ENCODE data around the gene FAM53A. TPM values are rescaled to one million over a fixed set of nuclear protein-coding genes. Genes with fewer than 3 reads are reported as not detected.

The FAM53A gene
- total RNA-seq, 1 experiment from 2014 or later: 3.1 TPM

DNA sequence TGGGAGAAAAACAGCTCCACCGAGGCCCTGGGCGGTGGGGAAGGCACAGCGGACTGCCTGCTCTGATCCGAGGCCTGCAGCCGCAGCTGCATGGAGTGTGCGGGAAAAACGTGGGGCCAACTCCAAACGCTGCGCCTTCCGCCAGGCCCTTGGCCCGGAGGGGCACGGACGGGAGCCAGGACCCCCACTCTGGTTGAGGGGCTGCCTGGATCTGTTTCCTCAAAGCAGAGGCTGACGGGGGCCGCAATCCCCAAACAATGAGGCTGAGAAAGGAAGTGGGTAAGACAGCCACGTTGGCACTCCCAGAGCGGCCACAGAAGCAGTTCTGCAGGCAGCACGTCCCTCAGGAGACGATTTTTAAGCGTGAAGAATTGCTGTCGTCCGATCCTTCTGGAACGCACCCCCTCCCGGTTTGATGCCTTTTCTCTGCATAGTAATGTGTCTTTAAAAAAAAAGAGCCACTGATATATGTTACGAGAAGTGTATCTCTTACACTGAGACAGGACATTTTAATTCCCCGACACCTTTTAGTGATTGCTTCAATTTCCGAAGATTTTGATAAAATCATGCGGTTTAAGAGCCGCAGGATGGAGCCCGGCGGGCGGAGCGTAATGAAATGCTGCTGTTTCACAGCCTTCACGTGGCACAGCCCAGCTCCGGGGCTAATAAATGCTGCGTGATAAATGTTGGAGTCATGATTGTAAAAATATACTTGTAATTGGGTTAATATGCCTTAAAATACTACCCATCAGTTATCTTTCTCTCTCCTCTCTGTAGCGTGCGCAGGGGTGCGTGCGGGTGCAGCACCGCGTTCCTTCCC, 85.7 kb downstream of the FAM53A start:
- H3K79me2 ChIP-seq (ENCODE audit: low read length): no peaks in the 10 kb centered on the region
- no peak overlapping the region for H3K4me2 ChIP-seq (ENCODE audit: low read length)
- no peak overlapping the region for H3K9ac ChIP-seq (ENCODE audit: low read length)
- H3F3A ChIP-seq (ENCODE audit: low read length, unreplicated experiment): no peaks in the 10 kb centered on the region
- no peaks in the 10 kb centered on the region for H3K36me3 ChIP-seq (ENCODE audit: low read depth, low read length)
- ChIA-PET POLR2A (ENCODE audit: unreplicated experiment) (no interaction called here), CTCF (no interaction called here)
- TF ChIP-seq EZH2phosphoT487 (IDR thresholded peaks at IDR 0.05; ENCODE audit: borderline replicate concordance, low read length): no peak
- TF ChIP-seq EZH2 (IDR thresholded peaks at IDR 0.05; ENCODE audit: low read length, unreplicated experiment): no peak
- TF ChIP-seq, protein P1, sequence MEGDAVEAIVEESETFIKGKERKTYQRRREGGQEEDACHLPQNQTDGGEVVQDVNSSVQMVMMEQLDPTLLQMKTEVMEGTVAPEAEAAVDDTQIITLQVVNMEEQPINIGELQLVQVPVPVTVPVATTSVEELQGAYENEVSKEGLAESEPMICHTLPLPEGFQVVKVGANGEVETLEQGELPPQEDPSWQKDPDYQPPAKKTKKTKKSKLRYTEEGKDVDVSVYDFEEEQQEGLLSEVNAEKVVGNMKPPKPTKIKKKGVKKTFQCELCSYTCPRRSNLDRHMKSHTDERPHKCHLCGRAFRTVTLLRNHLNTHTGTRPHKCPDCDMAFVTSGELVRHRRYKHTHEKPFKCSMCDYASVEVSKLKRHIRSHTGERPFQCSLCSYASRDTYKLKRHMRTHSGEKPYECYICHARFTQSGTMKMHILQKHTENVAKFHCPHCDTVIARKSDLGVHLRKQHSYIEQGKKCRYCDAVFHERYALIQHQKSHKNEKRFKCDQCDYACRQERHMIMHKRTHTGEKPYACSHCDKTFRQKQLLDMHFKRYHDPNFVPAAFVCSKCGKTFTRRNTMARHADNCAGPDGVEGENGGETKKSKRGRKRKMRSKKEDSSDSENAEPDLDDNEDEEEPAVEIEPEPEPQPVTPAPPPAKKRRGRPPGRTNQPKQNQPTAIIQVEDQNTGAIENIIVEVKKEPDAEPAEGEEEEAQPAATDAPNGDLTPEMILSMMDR (conservative IDR thresholded peaks at IDR 0.05; ENCODE audit: low read depth, low read length): no peak
- no peaks in the 10 kb centered on the region for H3K27me3 ChIP-seq (ENCODE audit: low read length)
- ATAC-seq (no peak), DNase-seq (no peak)
- no peak overlapping the region for H3K4me3 ChIP-seq (ENCODE audit: low read length)
- no TSS peak for BruUV-seq (replicated peaks)
- no peaks in the 10 kb centered on the region for H3K9me3 ChIP-seq (ENCODE audit: low read length)
- H4K20me1 ChIP-seq (ENCODE audit: low read length): no peaks in the 10 kb centered on the region
- H3K27ac ChIP-seq (ENCODE audit: low read length): no peak overlapping the region
- no peaks in the 10 kb centered on the region for H3K4me1 ChIP-seq (ENCODE audit: insufficient read depth, low read length)
- intact Hi-C loops (cut with micrococcal nuclease): no loop called here
- no peaks in the 10 kb centered on the region for H3K9me2 ChIP-seq (replicated peaks; ENCODE audit: low read length)
- H2AFZ ChIP-seq (ENCODE audit: low read length): no peak overlapping the region

DNA sequence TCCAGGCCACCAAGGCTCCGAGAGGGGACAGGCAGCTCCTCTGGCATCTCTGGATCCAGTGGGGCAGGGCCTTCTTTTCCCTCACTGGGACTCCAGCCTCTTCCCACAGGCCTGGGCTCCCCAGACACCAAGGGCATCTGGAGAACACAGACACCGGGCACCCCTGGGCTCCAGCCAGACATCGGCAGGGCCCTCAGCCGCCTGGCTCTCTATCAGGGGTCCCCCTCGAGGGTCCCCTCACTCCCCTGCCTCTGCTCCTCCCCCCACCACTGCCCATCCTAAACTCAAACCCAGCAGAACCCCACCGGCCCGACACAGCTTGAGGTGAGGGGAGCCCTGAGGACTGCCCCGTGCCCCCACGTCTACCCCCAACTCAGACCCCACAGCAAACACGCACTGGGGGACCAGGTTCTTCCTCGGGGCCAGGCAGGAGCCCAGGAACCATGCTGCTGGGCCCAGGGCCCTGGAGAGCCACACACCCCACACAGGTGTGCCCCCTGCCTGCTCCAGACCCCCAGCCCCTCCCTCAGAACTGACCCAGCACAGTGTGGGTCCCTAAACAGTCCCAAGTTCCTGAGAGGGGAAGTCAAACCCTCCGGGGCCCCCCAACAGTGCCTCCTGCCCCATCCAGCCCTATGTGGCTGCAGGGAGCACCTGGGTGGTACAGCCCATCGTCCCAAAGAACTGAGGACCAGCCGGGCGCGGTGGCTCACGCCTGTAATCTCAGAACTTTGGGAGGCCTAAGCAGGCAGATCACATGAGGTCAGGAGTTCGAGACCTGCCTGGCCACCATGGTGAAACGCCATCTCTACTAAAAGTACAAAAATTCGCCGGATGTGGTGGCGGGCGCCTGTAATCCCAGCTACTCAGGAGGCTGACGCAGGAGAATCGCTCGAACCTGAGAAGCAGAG, 86.8 kb downstream of the FAM53A start:
- TF ChIP-seq EZH2phosphoT487 (IDR thresholded peaks at IDR 0.05; ENCODE audit: borderline replicate concordance, low read length): no peak
- TF ChIP-seq, protein P1 (conservative IDR thresholded peaks at IDR 0.05; ENCODE audit: low read depth, low read length): no peak
- TF ChIP-seq EZH2 (IDR thresholded peaks at IDR 0.05; ENCODE audit: low read length, unreplicated experiment): no peak
- no peaks in the 10 kb centered on the region for H3K4me1 ChIP-seq (ENCODE audit: insufficient read depth, low read length)
- no peaks in the 10 kb centered on the region for H3K79me2 ChIP-seq (ENCODE audit: low read length)
- intact Hi-C loops (cut with micrococcal nuclease): no loop called here
- H3K9me2 ChIP-seq (replicated peaks; ENCODE audit: low read length): no peaks in the 10 kb centered on the region
- no peak overlapping the region for H3K9ac ChIP-seq (ENCODE audit: low read length)
- H3F3A ChIP-seq (ENCODE audit: low read length, unreplicated experiment): no peaks in the 10 kb centered on the region
- no peak overlapping the region for H3K27ac ChIP-seq (ENCODE audit: low read length)
- no peaks in the 10 kb centered on the region for H3K27me3 ChIP-seq (ENCODE audit: low read length)
- no peak for DNase-seq
- CTCF ChIA-PET: no interaction called here
- ATAC-seq: no peak
- no peak overlapping the region for H3K4me2 ChIP-seq (ENCODE audit: low read length)
- H3K9me3 ChIP-seq (ENCODE audit: low read length): no peaks in the 10 kb centered on the region
- H2AFZ ChIP-seq (ENCODE audit: low read length): no peak overlapping the region
- POLR2A ChIA-PET (ENCODE audit: unreplicated experiment): no interaction called here
- BruUV-seq (replicated peaks): no TSS peak
- H3K36me3 ChIP-seq (ENCODE audit: low read depth, low read length): no peaks in the 10 kb centered on the region
- H3K4me3 ChIP-seq (ENCODE audit: low read length): no peak overlapping the region
- H4K20me1 ChIP-seq (ENCODE audit: low read length): no peaks in the 10 kb centered on the region

Data from PC-3 (cell line).